DND-41 (cell line): ENCODE data around the gene ZNF135.

Experiments
- ATAC-seq: fragments of 200-7000 bp; cut with Tn5 transposase; 3 replicates; pipeline ENCODE4 v1.9.1; 2021; ENCODE audit warnings: low read depth; ENCODE audit not compliant: insufficient read depth
- DNase-seq: peaks from one replicate; pipeline ENCODE4 v3.0.0-alpha.2; 2020
- H2AFZ ChIP-seq: 2 replicates; pipeline ENCODE4 v1.6.0; 2012; ENCODE audit warnings: low read depth, low read length
- H3K27ac ChIP-seq: 2 replicates; pipeline ENCODE4 v1.5.1; 2012; ENCODE audit warnings: low read length, inconsistent platforms
- H3K27me3 ChIP-seq: fragments of 200-600 bp; sonication (generic); 2 replicates; pipeline ENCODE4 v1.6.0; 2012; ENCODE audit warnings: low read length, mild to moderate bottlenecking, inconsistent platforms; ENCODE audit not compliant: insufficient read depth, poor library complexity
- H3K36me3 ChIP-seq: 2 replicates; pipeline ENCODE4 v1.5.1; 2012; ENCODE audit warnings: low read length, inconsistent platforms; ENCODE audit not compliant: insufficient read depth
- H3K4me1 ChIP-seq: 2 replicates; pipeline ENCODE4 v1.5.1; 2012; ENCODE audit warnings: mild to moderate bottlenecking, low read length; ENCODE audit not compliant: insufficient read depth
- H3K4me2 ChIP-seq: 2 replicates; pipeline ENCODE4 v1.6.0; 2012; ENCODE audit warnings: mild to moderate bottlenecking, moderate library complexity, low read length, inconsistent platforms; ENCODE audit not compliant: insufficient read depth
- H3K4me3 ChIP-seq, 2 experiments: fragments of 200-600 bp in 1 of 2; shearing (Covaris generic) in 1 of 2; 2 replicates each; pipeline ENCODE4 v1.5.1; 2012 to 2016; ENCODE audit warnings: inconsistent platforms in 2 of 2, low read length in 2 of 2, mild to moderate bottlenecking in 2 of 2, low read depth in 1 of 2, moderate library complexity in 1 of 2
- H3K79me2 ChIP-seq: 2 replicates; pipeline ENCODE4 v1.6.0; 2012; ENCODE audit warnings: low read length, inconsistent platforms; ENCODE audit not compliant: insufficient read depth
- H3K9ac ChIP-seq: 2 replicates; pipeline ENCODE4 v1.6.0; 2012; ENCODE audit warnings: low read depth, mild to moderate bottlenecking, inconsistent platforms, low read length, moderate library complexity
- H3K9me3 ChIP-seq: 2 replicates; pipeline ENCODE4 v1.5.1; 2012; ENCODE audit warnings: low read length, moderate library complexity, mild to moderate bottlenecking, inconsistent platforms; ENCODE audit not compliant: insufficient read depth, severe bottlenecking
- H4K20me1 ChIP-seq: 2 replicates; pipeline ENCODE4 v1.6.0; 2012; ENCODE audit warnings: low read length; ENCODE audit not compliant: insufficient read depth
- CTCF ChIP-seq: IDR thresholded peaks from 2 replicates; pipeline ENCODE4 v1.5.1; 2012; ENCODE audit warnings: borderline replicate concordance, low read length, moderate library complexity, mild to moderate bottlenecking; ENCODE audit not compliant: poor library complexity, severe bottlenecking; ENCODE audit errors: extremely low read depth
- EZH2 ChIP-seq: IDR thresholded peaks from 3 replicates; pipeline ENCODE4 v1.6.1; 2012; ENCODE audit warnings: borderline replicate concordance, low read depth, mild to moderate bottlenecking, moderate library complexity, low read length, inconsistent platforms; ENCODE audit not compliant: severe bottlenecking

ZNF135 gene

GRCh38 chr19:58052256-58052655 is 6.8 kb upstream of the ZNF135 start:
- H4K20me1 ChIP-seq = no peaks in the 10 kb centered on the region
- H3K4me3 ChIP-seq = no peak overlapping the region
- H3K36me3 ChIP-seq = no peaks in the 10 kb centered on the region
- no peak for TF ChIP-seq EZH2
- H3K27ac ChIP-seq = no peak overlapping the region
- no peaks in the 10 kb centered on the region for H3K4me1 ChIP-seq
- no peaks in the 10 kb centered on the region for H3K27me3 ChIP-seq
- no peak overlapping the region for H2AFZ ChIP-seq
- DNase-seq (no peak), ATAC-seq (no peak)
- no peaks in the 10 kb centered on the region for H3K79me2 ChIP-seq
- no peak overlapping the region for H3K9ac ChIP-seq
- H3K9me3 ChIP-seq = peaks cover 7% of the 10 kb centered on the region
- no peak overlapping the region for H3K4me2 ChIP-seq

- Histone ChIP-seq H3K4me1 (peaks cover 5% of the 10 kb centered on the region), H3K79me2 (no peaks in the 10 kb centered on the region), H3K9ac (no peak overlapping the region), H3K27ac (no peak overlapping the region), H3K27me3 (no peaks in the 10 kb centered on the region), H2AFZ (no peak overlapping the region), H3K4me3 (no peak overlapping the region), H4K20me1 (no peaks in the 10 kb centered on the region), H3K4me2 (no peak overlapping the region), H3K36me3 (no peaks in the 10 kb centered on the region), H3K9me3 (peaks cover 7% of the 10 kb centered on the region)
- TF ChIP-seq EZH2 = no peak
- no peak for TF ChIP-seq CTCF
- ATAC-seq (no peak), DNase-seq (no peak)
These were observed 5.5 kb upstream of the ZNF135 start for GRCh38 chr19:58053480-58054156.

GRCh38 chr19:58054901-58055874 is 3.9 kb upstream of the ZNF135 start:
- TF ChIP-seq EZH2 = no peak
- no peak for TF ChIP-seq CTCF
- H2AFZ ChIP-seq = no peak overlapping the region
- no peak overlapping the region for H3K27ac ChIP-seq
- ATAC-seq = no peak
- H3K4me1 ChIP-seq = peaks cover 17% of the 10 kb centered on the region
- DNase-seq = no peak
- H3K79me2 ChIP-seq = peaks cover 9% of the 10 kb centered on the region
- H3K9me3 ChIP-seq = peaks cover 11% of the 10 kb centered on the region
- no peak overlapping the region for H3K9ac ChIP-seq
- H3K4me2 ChIP-seq = no peak overlapping the region
- H3K36me3 ChIP-seq = peaks cover 8% of the 10 kb centered on the region; the same call in 1 of the 2 replicates
- H3K4me3 ChIP-seq = no peak overlapping the region
- no peaks in the 10 kb centered on the region for H3K27me3 ChIP-seq
- H4K20me1 ChIP-seq = no peaks in the 10 kb centered on the region

- Histone ChIP-seq H3K4me1 (peaks cover 19% of the 10 kb centered on the region), H4K20me1 (no peaks in the 10 kb centered on the region), H3K79me2 (peaks cover 10% of the 10 kb centered on the region), H3K9me3 (peaks cover 13% of the 10 kb centered on the region), H3K36me3 (peaks cover 15% of the 10 kb centered on the region), H3K27me3 (no peaks in the 10 kb centered on the region), H3K9ac (no peak overlapping the region), H3K4me3 (no peak overlapping the region), H3K27ac (no peak overlapping the region), H2AFZ (no peak overlapping the region), H3K4me2 (no peak overlapping the region)
- no peak for ATAC-seq
- TF ChIP-seq EZH2 = no peak
- no peak for TF ChIP-seq CTCF
- no peak for DNase-seq
These were observed 2.8 kb upstream of the ZNF135 start for GRCh38 chr19:58056261-58056660.
